Medulla oblongata (tissue), 1 donor: ENCODE results near the gene FARSB.

Source experiments
- DNase-seq: peaks from one replicate; pipeline ENCODE4 v3.0.0-alpha.2; 2015; ENCODE audit errors: extremely low spot score

Gene FARSB

DNA sequence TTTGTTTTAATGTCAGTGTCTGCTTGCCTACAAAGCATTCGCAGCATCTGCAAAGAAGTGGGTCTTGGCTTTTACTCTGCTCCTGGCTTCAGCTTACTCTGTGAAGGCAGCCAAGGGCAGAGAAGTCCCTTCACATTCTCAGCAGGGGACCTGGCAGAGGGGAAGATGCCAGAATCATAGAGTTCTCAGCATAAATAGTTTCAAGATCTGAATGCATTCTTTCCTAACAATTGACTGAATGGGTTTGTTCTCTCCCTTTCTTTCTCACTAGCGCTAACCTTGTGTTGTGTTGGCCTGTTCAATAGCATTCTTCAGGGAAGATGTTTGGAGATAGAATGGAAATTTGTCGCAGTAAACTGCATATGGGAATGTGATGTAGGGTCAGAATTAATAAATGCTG lies 106.9 kb downstream of the FARSB start:
- peak; percentile 56 for DNase-seq

- DNase-seq, result no peak
These were observed 108.8 kb downstream of the FARSB start for GRCh38 chr2:222547083-222547482.

GRCh38 chr2:222545823-222546795 lies 109.8 kb downstream of the FARSB start:
- DNase-seq, result no peak

- DNase-seq, result no peak
These were observed 111.2 kb downstream of the FARSB start for GRCh38 chr2:222544661-222545060.

DNA sequence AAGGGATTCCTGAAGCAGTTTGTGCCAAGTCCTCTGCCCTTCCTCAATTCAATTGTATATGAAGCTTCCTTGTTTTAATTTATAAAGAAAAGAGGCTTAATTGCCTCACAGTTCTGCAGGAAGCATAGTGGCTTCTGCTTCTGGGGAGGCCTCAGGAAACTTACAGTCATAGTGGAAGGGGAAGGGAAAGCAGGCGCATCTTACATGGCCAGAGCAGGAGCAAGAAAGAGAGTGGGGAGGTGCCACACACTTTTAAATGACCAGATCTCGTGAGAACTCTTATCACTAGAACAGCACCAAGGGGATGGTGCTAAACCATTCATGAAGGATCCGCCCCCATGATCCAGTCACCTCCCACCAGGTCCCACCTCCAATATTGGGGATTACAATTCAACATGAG lies 117.4 kb downstream of the FARSB start:
- no peak for DNase-seq

DNA sequence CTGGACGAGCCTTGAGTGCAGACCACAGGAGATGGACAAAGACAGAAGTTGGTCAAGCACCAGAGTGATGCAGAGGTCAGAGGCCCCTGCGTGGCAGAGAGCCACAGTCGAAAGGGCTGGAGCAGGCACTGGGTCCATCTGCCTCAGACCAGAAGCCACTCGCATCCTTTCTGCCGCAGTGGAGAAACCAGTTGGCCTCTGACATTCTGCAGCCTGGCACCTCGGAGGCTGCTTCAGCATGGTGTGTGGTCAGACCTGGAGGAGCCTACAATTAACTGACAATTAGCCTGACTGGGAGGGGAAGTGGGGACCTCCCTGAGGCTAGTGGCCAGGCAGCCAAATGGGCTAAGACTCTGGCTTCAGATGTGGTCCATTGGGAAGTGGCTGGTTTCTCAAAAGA lies 120.4 kb downstream of the FARSB start:
- no peak for DNase-seq

- DNase-seq, result no peak
These were observed 123.6 kb downstream of the FARSB start for GRCh38 chr2:222532315-222532714.

- no peak for DNase-seq
These were observed 129.2 kb downstream of the FARSB start for GRCh38 chr2:222526480-222527277.

DNA sequence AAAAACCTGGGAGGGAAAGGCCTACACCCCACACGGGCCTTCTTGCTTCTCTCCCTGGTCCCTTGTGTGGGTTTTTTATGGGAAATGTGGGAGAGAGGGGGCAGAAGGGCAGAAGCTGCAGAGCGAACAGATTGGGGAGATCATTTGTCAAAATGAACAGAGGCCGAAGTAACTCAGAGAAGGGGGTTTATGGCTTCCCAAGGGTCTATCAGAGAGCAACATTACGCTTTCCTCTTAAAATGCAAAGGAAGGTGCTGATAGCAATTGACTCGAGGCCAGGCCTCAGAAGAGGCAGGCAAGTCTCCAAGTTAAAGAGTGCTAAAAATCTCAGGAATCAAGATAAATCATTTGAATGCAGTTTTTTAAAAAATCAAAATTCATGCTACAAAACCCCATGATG lies 130.1 kb downstream of the FARSB start:
- DNase-seq, result no peak

DNA sequence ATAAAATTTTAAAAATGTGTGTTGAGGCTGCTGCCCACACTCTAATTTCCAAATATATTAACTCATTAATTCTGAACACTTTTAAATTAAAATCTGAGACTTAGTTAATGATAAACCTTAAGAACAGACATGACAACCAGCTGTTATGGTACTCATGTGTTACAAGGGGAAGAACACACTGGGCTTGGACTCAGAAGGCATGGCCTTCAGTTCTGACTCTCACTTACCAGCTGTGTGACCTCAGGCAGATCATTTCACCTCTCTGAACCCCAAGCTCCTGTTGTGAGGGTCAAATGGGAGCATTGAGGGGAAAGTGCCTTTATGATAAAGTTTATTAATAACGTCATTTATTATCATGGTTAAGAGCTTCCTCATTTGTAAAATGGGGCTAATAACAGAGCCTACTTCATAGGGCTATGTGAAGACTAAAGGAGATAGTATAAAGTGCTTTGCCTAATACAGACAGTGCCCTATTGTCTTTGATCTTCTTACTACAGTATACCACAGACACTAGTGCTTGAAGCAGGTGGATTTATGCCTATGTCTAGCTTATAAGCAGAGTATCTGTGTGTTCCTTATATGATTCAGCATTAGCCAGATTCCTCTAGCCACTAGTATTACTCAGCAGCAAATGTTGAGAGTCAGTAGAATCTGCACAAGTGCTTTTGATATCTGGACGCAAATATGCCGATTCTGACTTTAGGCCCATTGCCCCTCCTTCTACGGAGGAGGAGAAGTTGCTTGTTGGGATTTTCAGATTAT lies 131.9 kb downstream of the FARSB start:
- no peak for DNase-seq

DNA sequence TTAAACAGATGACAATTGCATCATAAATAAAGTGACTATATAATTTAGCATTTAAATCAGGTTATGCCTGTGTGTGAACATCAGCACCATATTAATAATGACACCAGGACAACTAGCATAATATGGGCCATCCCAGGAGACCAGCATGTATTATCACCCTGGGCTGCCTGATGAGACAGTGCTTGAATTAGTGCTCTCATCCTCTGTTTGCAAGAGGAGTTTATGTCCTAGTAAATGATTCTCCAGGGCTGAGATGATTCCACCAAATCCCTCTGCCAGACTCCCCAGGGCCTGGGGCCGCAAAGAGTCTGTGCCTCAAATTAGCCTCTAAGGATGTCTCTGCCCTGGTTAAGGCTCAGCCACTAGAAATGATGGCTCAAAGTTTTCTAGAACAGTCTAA lies 133.8 kb downstream of the FARSB start:
- DNase-seq, result no peak

GRCh38 chr2:222521099-222521498 lies 134.8 kb downstream of the FARSB start:
- no peak for DNase-seq
